WTC11 (cell line): ENCODE results near the gene DRD4. TPM values are rescaled to one million over a fixed set of nuclear protein-coding genes. Genes with fewer than 3 reads are reported as not detected.

ENCODE experiments used
- ATAC-seq: fragments of 200-7000 bp; cut with Tn5 transposase; 2 replicates; pipeline ENCODE4 v1.10.0; 2021; ENCODE audit warnings: mild to moderate bottlenecking, moderate library complexity
- CTCF ChIA-PET: fragments of 300-600 bp; sonication (Branson Sonifier 250); formaldehyde crosslinking; loops from one replicate; lab custom pipeline; 2021; ENCODE audit warnings: antibody characterized with exemption; lab: Charles Lee
- POLR2A ChIA-PET: fragments of 350-600 bp; sonication (Branson Sonifier 250); formaldehyde crosslinking; loops from one replicate; lab custom pipeline; 2021; ENCODE audit warnings: antibody characterized with exemption; lab: Charles Lee
- DNase-seq: peaks from one replicate; pipeline ENCODE4 v3.0.0; 2021; ENCODE audit warnings: low spot score
- H3K27ac Mint-ChIP-seq: 2 replicates; pipeline ENCODE4 v1.8.0; 2021; ENCODE audit warnings: mixed read lengths
- H3K27me3 Mint-ChIP-seq: 2 replicates; pipeline ENCODE4 v1.8.0; 2021; ENCODE audit warnings: low read depth, mild to moderate bottlenecking, moderate library complexity, mixed read lengths
- H3K36me3 Mint-ChIP-seq: 2 replicates; pipeline ENCODE4 v1.8.0; 2021; ENCODE audit warnings: mixed read lengths
- H3K4me1 Mint-ChIP-seq: 2 replicates; pipeline ENCODE4 v1.8.0; 2022; ENCODE audit warnings: mixed read lengths
- H3K4me3 Mint-ChIP-seq: 2 replicates; pipeline ENCODE4 v1.8.0; 2021; ENCODE audit warnings: mild to moderate bottlenecking, moderate library complexity, mixed read lengths
- H3K9me3 Mint-ChIP-seq: 2 replicates; pipeline ENCODE4 v1.8.0; 2021; ENCODE audit warnings: mixed read lengths
- ESRRA ChIP-seq: sonication (generic); formaldehyde crosslinking; IDR thresholded peaks from 2 replicates; pipeline ENCODE4 v1.8.1; 2022; ENCODE audit warnings: mild to moderate bottlenecking, missing genetic modification reagents, borderline replicate concordance
- FOXJ3 ChIP-seq: sonication (generic); formaldehyde crosslinking; IDR thresholded peaks from 2 replicates; pipeline ENCODE4 v1.9.0; 2021; ENCODE audit warnings: missing genetic modification reagents, mild to moderate bottlenecking, borderline replicate concordance
- FOXK1 ChIP-seq: sonication (generic); formaldehyde crosslinking; IDR thresholded peaks from 2 replicates; pipeline ENCODE4 v1.8.0; 2022; ENCODE audit warnings: mild to moderate bottlenecking, moderate library complexity, missing genetic modification reagents
- FOXP1 ChIP-seq: sonication (generic); formaldehyde crosslinking; IDR thresholded peaks from 2 replicates; pipeline ENCODE4 v1.8.0; 2022; ENCODE audit warnings: missing genetic modification reagents, mild to moderate bottlenecking, moderate library complexity, borderline replicate concordance
- GABPB1 ChIP-seq: sonication (generic); formaldehyde crosslinking; IDR thresholded peaks from 2 replicates; pipeline ENCODE4 v1.8.1; 2023; ENCODE audit warnings: mild to moderate bottlenecking, missing genetic modification reagents
- GRHL2 ChIP-seq: fragments of 250-450 bp; sonication (Bioruptor Pico); IDR thresholded peaks from 2 replicates; pipeline ENCODE4 v1.8.0; 2022; ENCODE audit warnings: mild to moderate bottlenecking, moderate library complexity; ENCODE audit not compliant: insufficient replicate concordance, severe bottlenecking
- GTF2I ChIP-seq: fragments of 250-450 bp; sonication (Bioruptor Pico); conservative IDR thresholded peaks from 2 replicates; pipeline ENCODE4 v1.4.0; 2021; ENCODE audit warnings: mild to moderate bottlenecking
- MYBL2 ChIP-seq: sonication (generic); formaldehyde crosslinking; IDR thresholded peaks from 2 replicates; pipeline ENCODE4 v1.8.1; 2023; ENCODE audit warnings: mild to moderate bottlenecking, moderate library complexity, missing genetic modification reagents
- NFATC4 ChIP-seq: fragments of 250-450 bp; sonication (Bioruptor Pico); IDR thresholded peaks from 2 replicates; pipeline ENCODE4 v1.9.0; 2021; ENCODE audit warnings: mild to moderate bottlenecking
- NFE2L1 ChIP-seq: sonication (generic); formaldehyde crosslinking; IDR thresholded peaks from 2 replicates; pipeline ENCODE4 v1.8.1; 2023; ENCODE audit warnings: missing genetic modification reagents
- NFYB ChIP-seq: sonication (generic); formaldehyde crosslinking; conservative IDR thresholded peaks from 2 replicates; pipeline ENCODE4 v1.8.0; 2022; ENCODE audit warnings: low read depth, missing genetic modification reagents
- RORB ChIP-seq: fragments of 250-450 bp; sonication (Bioruptor Pico); IDR thresholded peaks from 2 replicates; pipeline ENCODE4 v1.9.0; 2021; ENCODE audit warnings: mild to moderate bottlenecking
- SP1 ChIP-seq: sonication (generic); formaldehyde crosslinking; conservative IDR thresholded peaks from 2 replicates; pipeline ENCODE4 v1.8.1; 2022; ENCODE audit warnings: missing genetic modification reagents
- TEAD1 ChIP-seq: sonication (generic); formaldehyde crosslinking; IDR thresholded peaks from 2 replicates; pipeline ENCODE4 v1.8.0; 2022; ENCODE audit warnings: mild to moderate bottlenecking, missing genetic modification reagents
- ZNF263 ChIP-seq: sonication (generic); formaldehyde crosslinking; IDR thresholded peaks from 2 replicates; pipeline ENCODE4 v1.8.1; 2022; ENCODE audit warnings: low read depth, mild to moderate bottlenecking, moderate library complexity, missing genetic modification reagents
- ZNF423 ChIP-seq: fragments of 250-450 bp; sonication (Bioruptor Pico); IDR thresholded peaks from 2 replicates; pipeline ENCODE4 v2.1.2; 2022; ENCODE audit warnings: mild to moderate bottlenecking, moderate library complexity
- total RNA-seq: library from RNA; stranded (reverse); gene quantifications from 3 replicates; pipeline ENCODE4 v1.2.3, GENCODE V29; 2021
- TF ChIP-seq, protein P1 (sequence below): sonication (generic); formaldehyde crosslinking; IDR thresholded peaks from 2 replicates; pipeline ENCODE4 v1.8.0; 2023; ENCODE audit warnings: mild to moderate bottlenecking, missing genetic modification reagents
- TF ChIP-seq, protein P2 (sequence below): sonication (generic); formaldehyde crosslinking; IDR thresholded peaks from 2 replicates; pipeline ENCODE4 v1.8.0; 2023; ENCODE audit warnings: missing genetic modification reagents, mild to moderate bottlenecking, borderline replicate concordance
- TF ChIP-seq, protein P3 (sequence below): sonication (generic); formaldehyde crosslinking; IDR thresholded peaks from 2 replicates; pipeline ENCODE4 v1.8.0; 2022; ENCODE audit warnings: mild to moderate bottlenecking, missing genetic modification reagents
- TF ChIP-seq, protein P4 (sequence below): sonication (generic); formaldehyde crosslinking; IDR thresholded peaks from 2 replicates; pipeline ENCODE4 v1.8.1; 2022; ENCODE audit warnings: low read depth, missing genetic modification reagents, borderline replicate concordance
- TF ChIP-seq, protein P5 (sequence below): fragments of 250-450 bp; sonication (Bioruptor Pico); IDR thresholded peaks from 2 replicates; pipeline ENCODE4 v1.9.0; 2021; ENCODE audit warnings: moderate library complexity, mild to moderate bottlenecking, inconsistent platforms, borderline replicate concordance

The DRD4 gene
- total RNA-seq, 1 experiment from 2014 or later = 3.7 TPM

DNA sequence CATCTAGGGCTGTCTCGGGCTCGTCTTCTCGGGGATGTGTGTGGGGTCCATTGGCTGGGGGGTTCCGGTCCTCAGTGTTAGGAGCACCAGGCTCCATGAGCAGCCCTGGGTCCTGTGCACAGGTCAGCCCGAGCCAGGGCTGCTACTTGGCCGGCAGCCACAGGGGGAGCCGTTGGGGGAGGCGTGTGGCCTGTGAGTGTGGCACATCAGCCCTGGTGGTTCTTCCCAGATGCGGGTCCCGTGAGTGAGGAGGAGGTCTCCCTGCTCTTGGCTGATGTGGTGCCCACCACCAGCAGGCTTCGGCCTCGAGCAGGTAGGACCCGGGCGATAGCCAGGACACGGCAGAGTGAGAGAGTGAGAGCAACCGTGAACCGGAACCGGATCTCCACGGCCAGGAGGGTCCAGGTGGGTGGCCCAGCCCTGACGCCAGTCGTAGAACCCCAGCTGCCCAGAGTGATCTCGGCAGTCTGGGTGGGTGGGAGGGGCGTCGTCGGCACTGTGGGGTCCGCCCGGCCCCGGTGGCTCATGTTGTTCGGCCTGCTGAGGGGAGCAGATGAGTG, 39.8 kb upstream of the DRD4 start:
- no peaks in the 10 kb centered on the region for H3K9me3 Mint-ChIP-seq
- POLR2A ChIA-PET = interaction anchor here (0.6 kb wide), 1 partner anchor 201 kb away, joined by 3 read pairs; no protein-coding TSS in a partner anchor
- H3K4me3 Mint-ChIP-seq = no peak overlapping the region
- ATAC-seq (peak; percentile 90), DNase-seq (peak; percentile 71)
- H3K36me3 Mint-ChIP-seq = peaks cover 59% of the 10 kb centered on the region
- H3K27ac Mint-ChIP-seq = peak overlapping the region; percentile 77; the same call in 1 of the 2 replicates
- no peak for TF ChIP-seq GTF2I (CRISPR knock-in tag)
- TF ChIP-seq NFE2L1 (CRISPR knock-in tag) = no peak
- no peak for TF ChIP-seq SP1 (CRISPR knock-in tag)
- no peak for TF ChIP-seq FOXK1
- TF ChIP-seq GABPB1 (CRISPR knock-in tag) = no peak
- TF ChIP-seq TEAD1 (CRISPR knock-in tag) = no peak
- no peak for TF ChIP-seq ESRRA
- TF ChIP-seq FOXP1 = no peak
- TF ChIP-seq, protein P1, sequence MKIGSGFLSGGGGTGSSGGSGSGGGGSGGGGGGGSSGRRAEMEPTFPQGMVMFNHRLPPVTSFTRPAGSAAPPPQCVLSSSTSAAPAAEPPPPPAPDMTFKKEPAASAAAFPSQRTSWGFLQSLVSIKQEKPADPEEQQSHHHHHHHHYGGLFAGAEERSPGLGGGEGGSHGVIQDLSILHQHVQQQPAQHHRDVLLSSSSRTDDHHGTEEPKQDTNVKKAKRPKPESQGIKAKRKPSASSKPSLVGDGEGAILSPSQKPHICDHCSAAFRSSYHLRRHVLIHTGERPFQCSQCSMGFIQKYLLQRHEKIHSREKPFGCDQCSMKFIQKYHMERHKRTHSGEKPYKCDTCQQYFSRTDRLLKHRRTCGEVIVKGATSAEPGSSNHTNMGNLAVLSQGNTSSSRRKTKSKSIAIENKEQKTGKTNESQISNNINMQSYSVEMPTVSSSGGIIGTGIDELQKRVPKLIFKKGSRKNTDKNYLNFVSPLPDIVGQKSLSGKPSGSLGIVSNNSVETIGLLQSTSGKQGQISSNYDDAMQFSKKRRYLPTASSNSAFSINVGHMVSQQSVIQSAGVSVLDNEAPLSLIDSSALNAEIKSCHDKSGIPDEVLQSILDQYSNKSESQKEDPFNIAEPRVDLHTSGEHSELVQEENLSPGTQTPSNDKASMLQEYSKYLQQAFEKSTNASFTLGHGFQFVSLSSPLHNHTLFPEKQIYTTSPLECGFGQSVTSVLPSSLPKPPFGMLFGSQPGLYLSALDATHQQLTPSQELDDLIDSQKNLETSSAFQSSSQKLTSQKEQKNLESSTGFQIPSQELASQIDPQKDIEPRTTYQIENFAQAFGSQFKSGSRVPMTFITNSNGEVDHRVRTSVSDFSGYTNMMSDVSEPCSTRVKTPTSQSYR (CRISPR knock-in tag) = no peak
- TF ChIP-seq ZNF423 = no peak
- no peak for TF ChIP-seq MYBL2 (CRISPR knock-in tag)
- CTCF ChIA-PET = no interaction called here
- H3K4me1 Mint-ChIP-seq = no peaks in the 10 kb centered on the region
- no peaks in the 10 kb centered on the region for H3K27me3 Mint-ChIP-seq

DNA sequence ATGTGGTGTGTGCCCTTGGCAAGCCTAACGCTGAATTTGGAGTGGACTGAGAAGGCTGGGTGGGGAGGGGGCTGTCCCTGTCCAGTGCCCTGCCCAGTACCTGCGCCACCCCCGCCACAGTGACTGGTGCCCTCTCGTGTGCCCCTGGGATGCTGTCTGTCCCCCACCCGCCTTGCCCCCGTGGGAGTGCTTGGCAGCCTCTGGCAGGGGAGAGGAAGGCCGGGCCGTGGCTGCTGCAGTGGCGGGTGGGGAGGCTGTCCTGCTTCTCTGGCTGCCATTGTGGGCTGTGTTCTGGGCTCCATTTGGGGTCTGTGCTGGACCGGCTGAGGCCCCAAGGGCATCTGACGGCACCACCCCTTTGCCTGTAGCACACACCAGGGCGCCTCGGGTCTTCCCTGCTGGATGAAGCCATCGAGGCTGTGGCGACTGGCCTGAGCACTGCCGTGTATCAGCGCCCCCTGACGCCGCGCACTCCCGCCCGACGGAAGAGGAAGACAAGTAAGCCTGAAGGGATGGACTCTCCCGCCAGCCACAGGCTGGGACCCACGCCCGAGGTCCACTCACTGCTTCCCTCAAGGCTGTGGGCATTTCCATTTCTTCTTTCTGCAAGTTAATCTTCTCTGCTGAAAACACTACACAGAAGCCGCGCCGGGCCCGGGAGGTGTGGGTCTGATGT, 38.9 kb upstream of the DRD4 start:
- ATAC-seq (no peak), DNase-seq (no peak)
- Mint-ChIP-seq H3K27ac (no peak overlapping the region), H3K4me1 (no peaks in the 10 kb centered on the region), H3K27me3 (no peaks in the 10 kb centered on the region), H3K4me3 (no peak overlapping the region), H3K36me3 (peaks cover 54% of the 10 kb centered on the region), H3K9me3 (no peaks in the 10 kb centered on the region)
- TF ChIP-seq ESRRA (no peak), GRHL2 (CRISPR knock-in tag) (no peak), RORB (no peak), NFYB (no peak), FOXJ3 (CRISPR knock-in tag) (no peak), ZNF263 (CRISPR knock-in tag) (no peak), NFATC4 (no peak)
- TF ChIP-seq, protein P2, sequence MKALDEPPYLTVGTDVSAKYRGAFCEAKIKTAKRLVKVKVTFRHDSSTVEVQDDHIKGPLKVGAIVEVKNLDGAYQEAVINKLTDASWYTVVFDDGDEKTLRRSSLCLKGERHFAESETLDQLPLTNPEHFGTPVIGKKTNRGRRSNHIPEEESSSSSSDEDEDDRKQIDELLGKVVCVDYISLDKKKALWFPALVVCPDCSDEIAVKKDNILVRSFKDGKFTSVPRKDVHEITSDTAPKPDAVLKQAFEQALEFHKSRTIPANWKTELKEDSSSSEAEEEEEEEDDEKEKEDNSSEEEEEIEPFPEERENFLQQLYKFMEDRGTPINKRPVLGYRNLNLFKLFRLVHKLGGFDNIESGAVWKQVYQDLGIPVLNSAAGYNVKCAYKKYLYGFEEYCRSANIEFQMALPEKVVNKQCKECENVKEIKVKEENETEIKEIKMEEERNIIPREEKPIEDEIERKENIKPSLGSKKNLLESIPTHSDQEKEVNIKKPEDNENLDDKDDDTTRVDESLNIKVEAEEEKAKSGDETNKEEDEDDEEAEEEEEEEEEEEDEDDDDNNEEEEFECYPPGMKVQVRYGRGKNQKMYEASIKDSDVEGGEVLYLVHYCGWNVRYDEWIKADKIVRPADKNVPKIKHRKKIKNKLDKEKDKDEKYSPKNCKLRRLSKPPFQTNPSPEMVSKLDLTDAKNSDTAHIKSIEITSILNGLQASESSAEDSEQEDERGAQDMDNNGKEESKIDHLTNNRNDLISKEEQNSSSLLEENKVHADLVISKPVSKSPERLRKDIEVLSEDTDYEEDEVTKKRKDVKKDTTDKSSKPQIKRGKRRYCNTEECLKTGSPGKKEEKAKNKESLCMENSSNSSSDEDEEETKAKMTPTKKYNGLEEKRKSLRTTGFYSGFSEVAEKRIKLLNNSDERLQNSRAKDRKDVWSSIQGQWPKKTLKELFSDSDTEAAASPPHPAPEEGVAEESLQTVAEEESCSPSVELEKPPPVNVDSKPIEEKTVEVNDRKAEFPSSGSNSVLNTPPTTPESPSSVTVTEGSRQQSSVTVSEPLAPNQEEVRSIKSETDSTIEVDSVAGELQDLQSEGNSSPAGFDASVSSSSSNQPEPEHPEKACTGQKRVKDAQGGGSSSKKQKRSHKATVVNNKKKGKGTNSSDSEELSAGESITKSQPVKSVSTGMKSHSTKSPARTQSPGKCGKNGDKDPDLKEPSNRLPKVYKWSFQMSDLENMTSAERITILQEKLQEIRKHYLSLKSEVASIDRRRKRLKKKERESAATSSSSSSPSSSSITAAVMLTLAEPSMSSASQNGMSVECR = no peak
- TF ChIP-seq, protein P3, sequence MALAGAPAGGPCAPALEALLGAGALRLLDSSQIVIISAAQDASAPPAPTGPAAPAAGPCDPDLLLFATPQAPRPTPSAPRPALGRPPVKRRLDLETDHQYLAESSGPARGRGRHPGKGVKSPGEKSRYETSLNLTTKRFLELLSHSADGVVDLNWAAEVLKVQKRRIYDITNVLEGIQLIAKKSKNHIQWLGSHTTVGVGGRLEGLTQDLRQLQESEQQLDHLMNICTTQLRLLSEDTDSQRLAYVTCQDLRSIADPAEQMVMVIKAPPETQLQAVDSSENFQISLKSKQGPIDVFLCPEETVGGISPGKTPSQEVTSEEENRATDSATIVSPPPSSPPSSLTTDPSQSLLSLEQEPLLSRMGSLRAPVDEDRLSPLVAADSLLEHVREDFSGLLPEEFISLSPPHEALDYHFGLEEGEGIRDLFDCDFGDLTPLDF (CRISPR knock-in tag) = no peak
- TF ChIP-seq, protein P4, sequence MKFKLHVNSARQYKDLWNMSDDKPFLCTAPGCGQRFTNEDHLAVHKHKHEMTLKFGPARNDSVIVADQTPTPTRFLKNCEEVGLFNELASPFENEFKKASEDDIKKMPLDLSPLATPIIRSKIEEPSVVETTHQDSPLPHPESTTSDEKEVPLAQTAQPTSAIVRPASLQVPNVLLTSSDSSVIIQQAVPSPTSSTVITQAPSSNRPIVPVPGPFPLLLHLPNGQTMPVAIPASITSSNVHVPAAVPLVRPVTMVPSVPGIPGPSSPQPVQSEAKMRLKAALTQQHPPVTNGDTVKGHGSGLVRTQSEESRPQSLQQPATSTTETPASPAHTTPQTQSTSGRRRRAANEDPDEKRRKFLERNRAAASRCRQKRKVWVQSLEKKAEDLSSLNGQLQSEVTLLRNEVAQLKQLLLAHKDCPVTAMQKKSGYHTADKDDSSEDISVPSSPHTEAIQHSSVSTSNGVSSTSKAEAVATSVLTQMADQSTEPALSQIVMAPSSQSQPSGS (CRISPR knock-in tag) = no peak
- TF ChIP-seq, protein P1 (CRISPR knock-in tag) = no peak
- TF ChIP-seq, protein P5, sequence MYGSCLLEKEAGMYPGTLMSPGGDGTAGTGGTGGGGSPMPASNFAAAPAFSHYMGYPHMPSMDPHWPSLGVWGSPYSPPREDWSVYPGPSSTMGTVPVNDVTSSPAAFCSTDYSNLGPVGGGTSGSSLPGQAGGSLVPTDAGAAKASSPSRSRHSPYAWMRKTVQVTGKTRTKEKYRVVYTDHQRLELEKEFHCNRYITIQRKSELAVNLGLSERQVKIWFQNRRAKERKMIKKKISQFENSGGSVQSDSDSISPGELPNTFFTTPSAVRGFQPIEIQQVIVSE (CRISPR knock-in tag) = no peak
- POLR2A ChIA-PET = interaction anchor here (0.6 kb wide), 1 partner anchor 200 kb away, joined by 3 read pairs; no protein-coding TSS in a partner anchor
- CTCF ChIA-PET = no interaction called here
